M059J (cell line): ENCODE data around the gene PRM2. TPM values are rescaled to one million over a fixed set of nuclear protein-coding genes. Genes with fewer than 3 reads are reported as not detected.

Source experiments
- DNase-seq: peaks from one replicate; pipeline ENCODE4 v3.0.0-alpha.2; 2012; ENCODE audit warnings: low read depth
- total RNA-seq: library from RNA; depleted of rRNA; stranded (reverse); fragments of >200 nt; shearing (Covaris generic); gene quantifications from 2 replicates; pipeline ENCODE4 v1.2.3, GENCODE V29; 2014; rRNA removed

The PRM2 gene
- total RNA-seq, 1 experiment from 2014 or later: not detected

DNA sequence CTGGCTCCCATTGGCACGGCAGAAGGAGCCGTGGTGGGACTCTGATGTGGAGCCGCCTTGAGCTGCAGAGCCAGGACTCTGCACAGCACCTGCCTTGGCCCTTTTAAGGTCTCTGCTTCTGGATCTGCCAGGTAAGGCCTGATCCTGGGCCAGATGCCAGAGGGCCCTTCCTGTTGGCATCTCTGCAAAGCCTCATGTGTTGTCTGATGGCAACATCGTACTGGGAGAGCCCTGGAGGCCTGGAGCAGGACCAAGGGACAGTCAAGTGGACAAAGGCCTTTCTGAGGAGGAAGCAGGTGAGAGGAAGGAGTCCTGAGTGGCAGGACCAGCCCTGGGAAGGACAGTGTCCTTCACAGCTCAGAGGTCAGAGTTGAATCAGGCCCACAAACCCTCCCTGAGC, 46.4 kb downstream of the PRM2 start:
- DNase-seq: no peak

DNA sequence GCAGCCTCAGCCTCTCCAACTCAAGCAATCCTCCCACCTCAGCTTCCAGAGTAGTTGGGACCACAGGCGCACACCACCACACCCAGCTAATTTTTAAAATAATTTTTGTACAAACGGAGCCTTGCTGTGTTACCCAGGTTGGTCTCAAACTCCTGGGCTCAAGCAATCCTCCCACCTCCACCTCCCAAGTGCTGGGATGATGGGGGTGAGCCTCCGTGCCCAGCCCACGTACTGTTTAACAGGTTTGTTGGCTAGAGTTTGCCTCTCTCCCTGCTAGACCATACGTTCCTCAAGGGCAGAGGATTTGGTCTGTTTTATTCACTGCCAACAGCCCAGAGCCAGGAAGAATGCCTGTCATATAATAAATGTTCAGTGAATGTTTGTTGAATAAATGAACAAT, 46.8 kb downstream of the PRM2 start:
- no peak for DNase-seq

DNA sequence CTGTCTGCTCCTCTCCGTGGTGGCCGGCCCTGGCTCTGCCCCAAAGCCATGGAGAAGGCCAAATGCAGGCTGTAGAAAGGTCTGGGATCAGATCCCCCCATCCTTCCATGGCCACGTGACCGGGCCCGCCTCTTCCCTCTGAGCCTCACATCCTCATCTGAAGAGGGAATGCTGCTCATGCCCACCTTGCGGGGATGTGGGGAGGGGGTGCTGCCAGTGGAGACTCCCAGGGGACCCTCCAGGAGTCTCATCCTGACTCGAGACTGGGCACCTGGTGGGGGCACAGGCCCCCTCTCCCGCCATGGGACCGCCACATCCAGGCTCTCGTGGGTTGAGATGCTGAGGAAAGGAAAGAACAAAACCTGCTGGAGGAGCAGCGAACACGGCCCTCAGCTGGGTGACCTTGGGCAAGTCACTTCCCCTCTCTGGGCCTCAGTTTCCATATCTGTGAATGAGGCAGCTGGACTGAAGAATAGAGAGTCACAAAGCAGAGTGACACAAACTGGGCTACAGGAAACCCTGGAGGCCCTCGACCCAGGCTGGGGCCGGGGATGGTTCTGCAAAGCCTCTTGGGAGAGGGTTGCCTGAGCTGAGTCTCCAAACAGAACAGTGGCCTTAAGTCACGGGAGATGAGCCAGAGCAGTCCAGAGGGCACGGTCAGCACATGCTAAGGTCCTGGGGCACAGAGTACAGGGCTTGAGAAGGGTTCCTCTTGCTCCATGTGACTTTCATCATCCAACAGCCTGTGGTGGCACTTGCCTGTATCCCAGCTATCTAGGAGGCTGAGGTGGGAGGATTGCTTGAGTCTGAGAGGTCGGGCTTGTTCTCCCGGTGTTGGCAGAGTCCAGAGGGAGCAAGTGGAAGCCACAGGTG, 50.4 kb downstream of the PRM2 start:
- DNase-seq: no peak

Other genes with a start within 250 kb of the PRM2 start
- 6.6 and 8.3 TPM in 2 replicates for gene SOCS1, start 20.3 kb downstream of the PRM2 start, total RNA-seq
- gene TNP2, start 7.2 kb downstream of the PRM2 start, total RNA-seq: not detected in 2 replicates
- not detected in 2 replicates for gene PRM3, start 2.9 kb downstream of the PRM2 start, total RNA-seq
- gene PRM1, start 4.8 kb upstream of the PRM2 start, total RNA-seq: not detected in 2 replicates
- gene RMI2, start 69.0 kb upstream of the PRM2 start, total RNA-seq: 42.6 and 46.9 TPM in 2 replicates